ENCODE data around the gene DBNDD1.
A peak's percentile ranks its signal among the peaks of the same experiment; 100 is the strongest.
"Not testable (repeated sequence)": the region's sequence is repeated elsewhere in the genome, so short reads cannot be mapped to it uniquely, and the experiment has no call there.

The DBNDD1 gene

DNA sequence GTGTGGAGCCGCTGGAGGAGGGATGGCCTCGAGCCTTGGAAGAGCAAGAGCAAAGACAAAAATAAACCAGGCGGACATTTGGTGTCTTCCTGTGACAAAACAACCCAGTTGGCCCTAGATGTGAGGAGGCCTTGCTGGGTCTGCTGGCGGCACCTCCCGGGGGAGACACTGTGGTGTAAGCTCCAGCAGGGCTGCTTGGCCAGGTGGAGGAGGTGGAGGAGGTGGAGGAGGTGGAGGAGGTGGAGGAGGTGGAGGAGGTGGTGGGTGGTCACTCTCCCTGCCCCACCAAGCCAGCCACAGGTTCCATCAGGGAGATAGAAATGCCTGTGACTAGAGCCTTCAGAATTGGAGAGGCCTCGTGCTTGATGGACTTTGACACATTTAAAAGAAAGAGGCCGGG is 32.1 kb downstream of the DBNDD1 start:
- no peak for DNase-seq (ENCODE audit: low read depth)

DNA sequence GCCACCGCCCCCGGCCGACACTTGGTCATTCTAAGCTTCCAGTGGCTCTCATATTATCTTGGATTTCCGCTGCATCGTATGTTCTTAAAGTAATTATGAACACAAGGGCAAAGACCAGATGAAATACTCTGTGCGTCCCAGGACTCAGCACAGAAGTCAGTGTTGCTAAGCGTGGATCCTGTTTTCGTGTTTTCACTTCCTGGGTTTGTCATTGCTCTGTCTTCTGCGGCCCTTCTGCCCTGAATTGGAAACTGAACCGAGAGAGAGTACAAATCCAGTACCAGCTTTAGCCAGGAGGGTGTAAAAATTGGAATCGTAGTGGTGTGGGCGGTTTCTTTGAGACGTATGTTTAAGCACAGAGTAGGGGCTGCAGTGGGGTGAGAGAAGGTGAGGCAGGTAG is 32.7 kb downstream of the DBNDD1 start:
- DNase-seq (ENCODE audit: low read depth), result no peak

DNA sequence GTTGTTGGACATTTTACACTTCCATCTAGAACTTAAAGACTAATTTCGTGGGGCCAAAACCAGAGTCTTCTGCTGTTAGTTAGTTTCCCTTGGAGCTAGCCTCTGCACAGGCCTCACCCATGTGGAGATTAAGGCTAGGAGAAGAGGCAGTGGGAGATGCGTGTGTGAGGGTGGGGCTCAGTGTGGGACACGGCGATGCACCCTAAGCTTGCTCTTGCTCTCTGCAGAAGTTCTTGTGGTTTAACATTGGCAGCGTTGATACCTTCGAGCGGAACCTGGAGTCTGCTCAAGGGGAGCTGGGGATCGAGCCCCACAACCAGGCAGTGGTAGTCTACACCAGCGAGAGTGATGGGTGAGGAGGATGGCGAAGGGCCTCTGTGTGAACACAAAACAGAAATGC is 34.0 kb downstream of the DBNDD1 start:
- no peak for DNase-seq (ENCODE audit: low read depth)

- no peak for DNase-seq (ENCODE audit: low read depth)
These were observed 35.0 kb downstream of the DBNDD1 start for GRCh38 chr16:89984216-89984615.

- DNase-seq (ENCODE audit: low read depth), result no peak
These were observed 35.7 kb downstream of the DBNDD1 start for GRCh38 chr16:89983536-89983935.

- no peak for DNase-seq (ENCODE audit: low read depth)
These were observed 36.9 kb downstream of the DBNDD1 start for GRCh38 chr16:89982318-89982717.

DNA sequence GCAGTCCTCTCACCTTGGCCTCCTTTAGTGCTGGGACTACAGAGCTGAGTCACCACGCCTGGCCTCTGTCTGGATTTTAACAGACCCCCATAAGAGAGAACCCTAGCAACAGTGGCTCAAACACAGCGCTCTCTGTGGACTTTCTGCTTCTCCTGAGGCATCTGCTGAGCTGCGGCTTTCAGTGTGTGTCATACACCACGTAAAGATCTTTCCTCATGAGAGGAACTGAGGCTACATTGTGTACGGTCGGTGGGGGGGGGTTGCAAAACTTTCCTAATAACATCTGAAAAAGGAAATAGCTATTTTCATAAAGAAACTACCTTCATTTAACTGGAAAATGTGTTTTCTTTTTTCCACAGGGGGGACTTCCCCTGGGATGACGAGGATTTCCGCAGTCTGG is 37.8 kb downstream of the DBNDD1 start:
- no peak for DNase-seq (ENCODE audit: low read depth)

DNA sequence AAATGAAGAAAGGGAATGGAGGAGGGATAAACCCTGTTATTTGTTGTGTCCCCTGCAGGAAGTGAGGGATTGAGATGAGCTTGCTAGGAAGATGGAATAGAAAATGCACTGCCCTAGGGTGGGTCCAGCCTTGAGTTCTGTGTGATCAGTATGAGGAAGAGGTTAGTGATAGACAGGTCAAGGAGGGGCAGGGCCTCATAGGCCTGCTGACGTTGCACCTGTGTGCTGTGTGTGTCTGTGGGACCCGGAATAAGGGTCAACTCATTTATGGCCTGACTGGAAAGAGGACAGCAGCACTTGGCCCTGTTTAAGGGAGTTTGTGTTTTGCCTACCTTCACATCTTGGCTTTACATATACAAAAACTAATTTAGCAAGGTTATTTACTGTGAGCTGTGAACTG is 44.4 kb downstream of the DBNDD1 start:
- no peak for DNase-seq (ENCODE audit: low read depth)

DNA sequence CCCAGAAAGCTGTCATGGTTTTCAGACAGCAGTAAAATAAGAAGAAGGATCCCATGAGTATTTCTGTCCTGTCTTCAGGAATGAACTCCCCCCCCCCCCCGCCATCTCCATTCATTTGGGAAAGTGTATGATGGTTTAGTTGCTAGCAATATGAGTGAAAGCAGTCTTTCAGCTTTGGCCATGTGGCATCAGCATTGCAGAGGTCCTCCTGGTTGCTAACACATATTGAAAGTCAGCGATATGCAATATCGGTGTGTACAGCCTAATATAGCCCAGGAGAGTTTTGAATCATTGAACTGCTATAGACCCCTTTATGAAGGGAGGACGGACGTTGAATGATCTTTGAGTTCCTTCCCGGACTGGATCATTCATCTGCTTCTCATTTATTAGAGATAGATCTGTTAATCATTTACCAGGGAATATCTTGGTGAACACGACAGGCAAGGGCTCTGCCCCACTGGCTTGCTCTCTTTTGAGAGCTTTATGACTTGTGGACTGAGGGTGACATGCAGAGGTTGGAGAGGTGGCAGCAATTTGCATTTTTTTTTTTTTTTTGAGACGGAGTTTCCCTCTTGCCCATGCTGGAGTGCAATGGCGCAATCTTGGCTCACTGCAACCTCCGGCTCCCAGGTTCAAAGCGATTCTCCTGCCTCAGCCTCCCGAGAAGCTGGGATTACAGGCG is 45.5 kb downstream of the DBNDD1 start:
- DNase-seq (ENCODE audit: low read depth), result no peak

- no peak for DNase-seq (ENCODE audit: low read depth)
These were observed 46.0 kb downstream of the DBNDD1 start for GRCh38 chr16:89973235-89973634.

DNA sequence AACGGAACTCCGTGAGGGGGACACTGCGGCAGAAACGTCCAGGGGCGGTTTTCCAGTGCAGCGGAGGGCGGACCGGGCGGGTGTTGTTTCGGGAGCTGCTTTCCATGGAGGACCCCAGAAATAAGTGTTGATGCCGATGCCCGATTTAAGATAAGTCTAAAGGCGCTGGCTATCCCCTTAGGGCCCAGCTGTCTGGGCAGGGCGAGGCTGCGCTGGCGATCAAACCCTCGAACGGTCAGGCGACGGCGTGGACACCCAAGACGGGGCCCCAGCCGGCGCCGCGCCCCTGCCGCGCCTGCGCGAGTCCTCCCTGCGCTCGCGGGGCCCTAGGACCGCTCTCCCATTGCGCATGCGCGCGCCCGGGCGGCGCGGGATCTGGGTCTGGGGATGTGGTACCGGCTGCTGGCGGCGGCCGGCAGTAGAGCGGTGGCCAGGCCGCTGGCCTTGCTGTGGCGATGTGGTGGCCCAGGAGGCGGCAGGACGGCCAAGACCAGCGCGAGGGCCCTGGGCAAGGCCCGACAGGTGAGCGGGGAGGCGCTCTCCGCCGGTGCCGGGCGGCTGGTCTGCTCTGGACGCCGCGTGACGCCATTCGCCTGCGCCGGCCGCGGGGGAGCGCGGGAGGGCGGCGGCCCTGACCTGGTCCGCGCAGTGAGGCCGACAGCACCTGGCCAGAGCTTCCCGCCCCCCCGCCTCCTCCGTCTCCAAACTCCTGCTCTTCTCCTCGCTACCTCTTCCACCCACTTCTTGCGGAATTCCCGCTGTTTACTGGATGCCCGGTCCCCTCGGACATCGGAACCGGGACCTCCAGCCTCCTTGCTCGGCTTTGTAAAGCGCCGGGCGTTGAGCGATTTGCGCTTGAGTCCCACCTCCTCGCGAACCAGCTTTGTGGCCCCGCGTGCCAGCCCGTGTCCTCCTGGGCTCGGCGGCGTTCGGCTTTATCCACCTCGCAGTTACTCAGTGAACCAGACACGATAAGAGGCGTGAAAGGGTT is 46.7 kb downstream of the DBNDD1 start:
- DNase-seq (ENCODE audit: low read depth), result peak; percentile 80

DNA sequence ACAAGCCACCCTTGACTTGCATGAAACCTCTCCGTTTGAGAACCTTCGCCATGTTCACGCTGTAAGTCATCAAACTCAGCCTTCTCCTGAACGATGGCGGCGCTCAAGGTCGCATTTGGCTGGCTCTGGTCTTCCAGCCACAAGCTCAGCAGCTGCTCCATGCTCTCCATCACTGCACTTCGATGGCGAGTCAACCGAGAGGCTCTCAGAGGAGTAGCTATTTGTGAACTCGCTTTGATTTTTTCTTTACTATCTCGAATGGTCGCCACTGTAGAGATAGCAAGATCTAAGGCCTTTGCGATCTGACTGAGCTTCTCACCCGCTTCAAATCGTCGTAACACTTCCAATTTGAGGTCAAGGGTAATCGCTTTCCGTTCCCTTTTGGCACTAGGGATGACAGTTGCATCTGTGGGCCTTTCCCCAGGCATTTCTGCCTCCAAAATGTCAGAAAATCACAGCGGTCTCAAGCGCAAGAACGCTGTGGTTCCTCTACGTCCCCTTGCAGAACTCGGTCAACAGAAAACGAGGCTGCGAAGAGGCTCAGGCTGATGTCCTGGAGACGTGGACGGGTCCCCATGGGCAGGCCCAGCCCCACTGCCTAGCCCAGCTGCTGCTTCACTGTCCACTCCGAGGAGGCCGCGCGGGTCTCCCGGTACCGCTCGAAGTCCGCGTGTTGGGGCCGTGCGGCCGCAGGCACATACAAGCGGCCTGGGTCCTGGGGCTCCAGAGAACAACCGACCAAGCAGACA is 47.6 kb downstream of the DBNDD1 start:
- no peak for DNase-seq (ENCODE audit: low read depth)

- DNase-seq (ENCODE audit: low read depth), result no peak
These were observed 49.4 kb downstream of the DBNDD1 start for GRCh38 chr16:89969741-89970410.

DNA sequence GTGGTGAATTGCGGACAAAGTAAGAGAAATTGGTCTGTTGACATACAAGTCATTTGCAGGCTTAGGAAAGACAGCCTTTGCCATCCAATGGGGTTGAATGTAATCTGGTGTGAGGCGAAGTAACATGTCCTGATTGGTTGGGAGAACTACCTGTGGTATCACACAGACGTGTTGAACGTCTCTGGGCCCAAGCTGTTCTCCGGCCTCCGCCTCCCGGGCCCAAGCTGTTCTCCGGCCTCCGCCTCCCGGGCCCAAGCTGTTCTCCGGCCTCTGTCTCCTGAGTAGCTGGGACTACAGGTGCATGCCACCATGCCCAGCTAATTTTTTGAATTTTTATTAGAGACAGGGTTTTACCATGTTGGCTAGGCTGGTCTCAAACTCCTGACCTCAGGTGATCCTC is 51.2 kb downstream of the DBNDD1 start:
- not testable (repeated sequence) for DNase-seq (ENCODE audit: low read depth)

GRCh38 chr16:89967436-89967835 is 51.8 kb downstream of the DBNDD1 start:
- DNase-seq (ENCODE audit: low read depth), result not testable (repeated sequence)

- DNase-seq (ENCODE audit: low read depth), result no peak
These were observed 52.5 kb downstream of the DBNDD1 start for GRCh38 chr16:89966756-89967155.

DNA sequence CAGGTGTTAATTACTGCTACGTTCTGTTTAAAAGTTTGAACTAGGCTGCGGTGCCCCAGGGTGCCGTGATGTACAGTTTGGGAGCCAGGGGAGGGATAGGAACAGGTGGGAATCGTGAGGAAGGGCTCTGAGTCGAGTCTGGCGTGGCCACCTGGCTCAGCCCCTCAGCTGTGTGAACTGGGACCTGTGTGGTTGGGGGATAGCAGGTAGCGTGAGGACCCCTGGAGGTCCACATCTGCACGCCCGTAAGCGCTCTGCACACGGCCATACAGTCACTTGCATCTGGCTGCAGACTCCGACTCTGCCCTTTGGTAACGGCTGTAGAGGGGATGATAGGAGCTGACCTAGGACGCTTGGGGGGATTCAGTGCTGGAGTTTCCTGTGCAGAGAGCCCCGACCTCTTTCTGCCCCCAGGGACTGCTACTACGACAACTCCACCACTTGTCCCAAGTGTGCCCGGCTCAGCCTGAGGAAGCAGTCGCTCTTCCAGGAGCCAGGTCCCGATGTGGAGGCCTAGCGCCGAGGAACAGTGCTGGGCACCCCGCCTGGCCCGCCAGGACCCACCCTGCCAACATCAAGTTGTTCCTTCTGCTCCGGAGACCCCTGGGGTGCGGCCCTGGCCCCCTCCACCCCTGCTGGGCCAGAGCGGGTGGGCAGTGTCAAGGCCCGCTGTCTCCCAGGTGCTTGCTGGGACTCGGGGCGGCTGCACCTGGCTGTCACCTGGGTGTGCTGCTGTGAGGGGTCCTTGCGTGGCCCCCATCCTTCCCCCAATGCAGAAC is 53.6 kb downstream of the DBNDD1 start:
- no peak for DNase-seq (ENCODE audit: low read depth)

GRCh38 chr16:89964201-89964600 is 55.1 kb downstream of the DBNDD1 start:
- no peak for DNase-seq (ENCODE audit: low read depth)

DNA sequence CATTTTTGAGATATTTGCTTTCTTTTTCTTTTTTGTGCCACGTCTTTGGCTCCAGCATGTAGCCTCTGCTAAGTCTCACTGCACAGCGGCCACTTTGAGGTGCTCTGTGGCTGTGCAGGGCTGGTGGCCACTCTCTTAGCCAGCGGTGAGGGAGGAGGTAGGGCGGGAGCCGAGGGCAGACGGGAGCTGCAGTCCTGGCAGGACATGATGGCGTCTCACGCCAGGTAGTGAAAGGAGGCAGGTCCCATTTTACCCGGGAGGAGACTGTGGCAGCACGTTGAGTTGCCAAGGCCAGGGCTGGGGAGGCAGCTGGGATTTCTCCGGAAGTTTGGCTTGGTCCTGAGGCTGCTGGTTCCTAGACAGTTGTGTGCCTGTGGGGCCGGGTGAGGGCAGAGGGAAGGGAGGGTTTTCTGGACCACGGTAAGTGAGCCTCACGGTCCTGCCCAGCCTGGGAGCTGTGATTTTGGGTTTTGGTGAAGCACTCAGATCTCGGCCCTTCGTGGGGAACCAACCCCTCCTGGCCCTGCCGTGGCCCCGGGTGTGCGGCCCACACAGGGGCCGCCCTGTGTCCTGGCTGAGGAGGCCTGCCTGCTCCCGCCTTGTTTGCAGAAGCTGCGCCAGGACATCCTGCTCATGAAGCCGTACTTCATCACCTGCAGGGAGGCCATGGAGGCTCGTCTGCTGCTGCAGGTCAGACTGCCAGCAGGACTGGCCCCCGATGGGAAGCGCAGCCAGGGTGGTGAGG is 56.3 kb downstream of the DBNDD1 start:
- DNase-seq (ENCODE audit: low read depth), result no peak

- no peak for DNase-seq (ENCODE audit: low read depth)
These were observed 57.3 kb downstream of the DBNDD1 start for GRCh38 chr16:89961920-89962319.
